Heart left ventricle (tissue), 16 donors: ENCODE measurements around the gene PCSK1. TPM values are rescaled to one million over a fixed set of nuclear protein-coding genes. Genes with fewer than 3 reads are reported as not detected.
A peak's percentile ranks its signal among the peaks of the same experiment; 100 is the strongest.

Experiments
- ATAC-seq, 4 donors: fragments of 200-7000 bp; cut with Tn5 transposase; one replicate each; pipeline ENCODE4 v1.9.1; 2020 to 2022; ENCODE audit warnings: moderate library complexity in 4 of 4, mild to moderate bottlenecking in 3 of 4, moderate number of reproducible peaks in 1 of 4
- DNase-seq, 5 donors: peaks; one replicate each; pipeline ENCODE4 v3.0.0-alpha.2; 2020
- H3K27ac ChIP-seq, 12 donors: fragments of 200-600 bp; sonication (generic) in 4 of 12; one replicate each; pipeline versions ENCODE4 v1.5.0 to v1.8.0; 2016 to 2022; ENCODE audit warnings: mild to moderate bottlenecking in 2 of 12
- H3K27me3 ChIP-seq, 9 donors: fragments of 200-600 bp; sonication (generic) in 2 of 9; one replicate each; pipeline versions ENCODE4 v1.5.1 to v1.8.0; 2016 to 2022; ENCODE audit warnings: mild to moderate bottlenecking in 3 of 9
- H3K36me3 ChIP-seq, 9 donors: fragments of 200-600 bp; sonication (generic) in 2 of 9; one replicate each; pipeline versions ENCODE4 v1.5.0 to v1.8.0; 2018 to 2022; ENCODE audit warnings: mild to moderate bottlenecking in 2 of 9
- H3K4me1 ChIP-seq, 12 donors: fragments of 200-600 bp; sonication (generic) in 4 of 12; one replicate each; pipeline versions ENCODE4 v1.5.0 to v1.8.0; 2016 to 2022; ENCODE audit warnings: mild to moderate bottlenecking in 3 of 12
- H3K4me3 ChIP-seq, 12 donors: fragments of 200-600 bp; sonication (generic) in 4 of 12; one replicate each; pipeline versions ENCODE4 v1.5.0 to v1.8.0; 2017 to 2022; ENCODE audit warnings: mild to moderate bottlenecking in 9 of 12, moderate library complexity in 4 of 12
- H3K9me3 ChIP-seq, 12 donors: fragments of 200-600 bp; sonication (generic) in 4 of 12; one replicate each; pipeline versions ENCODE4 v1.5.0 to v1.8.0; 2016 to 2022; ENCODE audit warnings: mild to moderate bottlenecking in 1 of 12
- CTCF ChIP-seq, 12 donors: fragments of 200-600 bp; sonication (generic) in 4 of 12; IDR thresholded peaks; one replicate each; pipeline versions ENCODE4 v1.5.0 to v1.8.0; 2018 to 2022; ENCODE audit warnings: antibody characterized with exemption in 12 of 12, mild to moderate bottlenecking in 5 of 12
- POLR2A ChIP-seq, 2 donors: fragments of 450-650 bp; IDR thresholded peaks; one replicate each; pipeline ENCODE4 v1.6.1; 2017; ENCODE audit warnings: antibody characterized with exemption in 2 of 2, mild to moderate bottlenecking in 2 of 2, moderate library complexity in 2 of 2
- WGBS, 4 donors: extraction: QIAGEN DNeasy Blood & Tissue Kit in 2 of 4; methylation state at CpG; one replicate each; pipeline versions ENCODE4 v1.1.5 to v1.1.7; 2013 to 2018; 5-methylcytosine and 5-hydroxymethylcytosine counted together
- intact Hi-C, 10 donors: fragments of 100-400 bp; cut with DNase I; formaldehyde crosslinking; loops; one replicate each; pipeline versions ENCODE4 v1.11.1 to v1.14.2; 2022
- long read RNA-seq, 3 donors: library from polyadenylated mRNA; unstranded; transcript quantifications; one replicate each; pipeline ENCODE4 v2.0.0, GENCODE V29; 2020 to 2021
- polyA plus RNA-seq, 2 donors: library from polyadenylated mRNA; stranded (reverse); fragments of 200-250 nt; gene quantifications; one replicate each; pipeline ENCODE4 v1.2.3, GENCODE V29; 2013
- total RNA-seq, 9 donors: library from RNA; depleted of rRNA in 2 of 9; stranded (reverse); fragments of >200 nt in 2 of 9; fragmentation: NEBNext Ultra II Directional in 3 of 9; extraction: Animal tissue kit (Norgen Biotek cat#: 25700) in 3 of 9; gene quantifications; one replicate each; pipeline versions ENCODE4 v1.1.0 to v1.2.4, GENCODE V29; 2016 to 2023
- donor health status: ischemic (EF 13 %, LVEDD 7.1; RV severe dilation, severe dysfunction).
- donor health status: healthy with polysubstance abuse.
- donor health status: DM: no; HTN: yes; CAD: no.
- donor health status: DM: no; HTN: no; CAD: no.
- donor health status: ischemic (EF 25% LVEDD 6.9; RV normal size, moderate dysfunction).
- donor health status: ischemic (EF 25% LVEDD 5.7; RV mildly dilated, moderate dysfunction).
- donor health status: healthy.
- donor health status: DM: yes; HTN: yes; CAD: no.
- donor health status: ischemic (EF 35%, LVEDD 5.7; RV mildly dilated, moderate dysfunction).
- donor health status: nonischemic (EF 11% LVEDD 7.7; RV severe dilation, severe dysfunction).
- donor health status: DM: yes; HTN: yes; CAD: no.
- donor health status: PGD.
- donor health status: ischemic (EF 29% LVEDD 5.4; RV normal size, mild dysfunction).
- donor health status: nonischemic (EF 23%, LVEDD 6.1; RV moderate dilation, normal function).

PCSK1 gene
- total RNA-seq: under 1 TPM in 6 of 9 donors, not detected in 3; 0.07 to 0.81 (median 0.40) TPM
- under 1 TPM; 0.04 to 0.58 TPM for polyA plus RNA-seq
- long read RNA-seq, donor 1: 0 reads
- long read RNA-seq, donor 2: 0 reads
- long read RNA-seq, donor 3: 0 reads

GRCh38 chr5:96433066-96433447 lies at the start of gene PCSK1:
Gene PCSK1 (minus strand): TSS chr5:96433248. CDS start chr5:96433042, 206 bp downstream.
- TF ChIP-seq CTCF (IDR thresholded peaks at IDR 0.05): no peak
- intact Hi-C loops: no loop called here
- Histone ChIP-seq H3K4me3 (peak within 1 kb of the TSS in 8 of 12 donors; percentile 2 to 26 (median 20)), H3K27ac (no peak within 1 kb of the TSS), H3K9me3 (no peaks in the 10 kb centered on the region), H3K27me3 (peaks cover 10 to 59% (median 43%) of the 10 kb centered on the region in 9 donors), H3K36me3 (no peaks in the 10 kb centered on the region), H3K4me1 (peaks cover 0 to 35% (median 9%) of the 10 kb centered on the region in 12 donors)
- no peak for DNase-seq
- no peak for ATAC-seq
- 3 to 4% (median 4%) methylated on average over 14 to 19 of the region's 19 CpGs for WGBS, 4 donors

- no peaks in the 10 kb centered on the region for H3K27me3 ChIP-seq
- H3K27ac ChIP-seq: no peak overlapping the region
- WGBS, 4 donors: 19 to 31% (median 21%) methylated on average over 1 of the region's 1 CpG
- no peaks in the 10 kb centered on the region for H3K4me1 ChIP-seq
- ATAC-seq: no peak
- intact Hi-C loops: no loop called here
- TF ChIP-seq POLR2A (IDR thresholded peaks at IDR 0.05) (no peak), CTCF (IDR thresholded peaks at IDR 0.05) (no peak)
- no peak overlapping the region for H3K4me3 ChIP-seq
- no peaks in the 10 kb centered on the region for H3K9me3 ChIP-seq
- no peaks in the 10 kb centered on the region for H3K36me3 ChIP-seq
- DNase-seq: no peak
Measured at GRCh38 chr5:96481867-96482266, 48.8 kb upstream of the PCSK1 start.

- no peak overlapping the region for H3K4me3 ChIP-seq
- intact Hi-C loops: no loop called here
- H3K9me3 ChIP-seq: no peaks in the 10 kb centered on the region
- DNase-seq (no peak), ATAC-seq (no peak)
- no peak overlapping the region for H3K27ac ChIP-seq
- no peaks in the 10 kb centered on the region for H3K36me3 ChIP-seq
- TF ChIP-seq POLR2A (IDR thresholded peaks at IDR 0.05): no peak
- no peak for TF ChIP-seq CTCF (IDR thresholded peaks at IDR 0.05)
- no peaks in the 10 kb centered on the region for H3K27me3 ChIP-seq
- H3K4me1 ChIP-seq: no peaks in the 10 kb centered on the region
Measured at GRCh38 chr5:96481009-96481786, 48.1 kb upstream of the PCSK1 start.

- no peaks in the 10 kb centered on the region for H3K36me3 ChIP-seq
- no peak for DNase-seq
- intact Hi-C loops: no loop called here
- H3K27me3 ChIP-seq: no peaks in the 10 kb centered on the region
- no peaks in the 10 kb centered on the region for H3K9me3 ChIP-seq
- no peak for ATAC-seq
- no peaks in the 10 kb centered on the region for H3K4me1 ChIP-seq
- 79 to 86% (median 81%) methylated on average over 1 of the region's 1 CpG for WGBS, 4 donors
- no peak overlapping the region for H3K27ac ChIP-seq
- no peak overlapping the region for H3K4me3 ChIP-seq
- TF ChIP-seq CTCF (IDR thresholded peaks at IDR 0.05) (no peak), POLR2A (IDR thresholded peaks at IDR 0.05) (no peak)
Measured at GRCh38 chr5:96478983-96479382, 45.9 kb upstream of the PCSK1 start.
